Umbilical cord (tissue), 2 donors: ENCODE measurements around the gene FLOT2. TPM values are rescaled to one million over a fixed set of nuclear protein-coding genes. Genes with fewer than 3 reads are reported as not detected.
"Not testable (repeated sequence)": the region's sequence is repeated elsewhere in the genome, so short reads cannot be mapped to it uniquely, and the experiment has no call there.

Source experiments
- DNase-seq: peaks from one replicate; pipeline ENCODE4 v3.0.0-alpha.2; 2015; ENCODE audit warnings: low spot score
- total RNA-seq: library from RNA; depleted of rRNA; stranded (reverse); fragments of >200 nt; gene quantifications from one replicate; pipeline ENCODE4 v1.2.3, GENCODE V29; 2014; ENCODE audit warnings: low replicate concordance; ENCODE audit not compliant: insufficient read depth

Gene FLOT2
- total RNA-seq, 1 donor from 2014 or later: 18.8 TPM

DNA sequence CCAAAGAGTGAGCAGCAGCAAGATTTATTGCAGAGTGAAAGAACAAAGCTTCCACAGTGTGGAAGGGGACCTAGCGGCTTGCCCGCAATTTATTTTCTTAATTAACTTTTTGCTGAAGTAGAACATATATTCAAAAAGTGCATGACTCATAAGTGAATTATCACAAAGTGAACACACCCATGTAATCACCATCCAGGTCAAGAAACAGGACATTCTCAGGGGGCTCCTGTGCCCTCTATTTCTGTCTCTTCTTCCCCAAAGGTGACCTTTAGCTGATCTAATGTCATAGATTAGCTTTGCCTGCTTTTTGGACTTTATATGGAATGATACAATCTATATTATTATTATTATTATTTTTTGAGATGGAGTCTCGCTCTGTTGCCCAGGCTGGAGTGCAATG, 22.8 kb downstream of the FLOT2 start:
- DNase-seq: no peak

DNA sequence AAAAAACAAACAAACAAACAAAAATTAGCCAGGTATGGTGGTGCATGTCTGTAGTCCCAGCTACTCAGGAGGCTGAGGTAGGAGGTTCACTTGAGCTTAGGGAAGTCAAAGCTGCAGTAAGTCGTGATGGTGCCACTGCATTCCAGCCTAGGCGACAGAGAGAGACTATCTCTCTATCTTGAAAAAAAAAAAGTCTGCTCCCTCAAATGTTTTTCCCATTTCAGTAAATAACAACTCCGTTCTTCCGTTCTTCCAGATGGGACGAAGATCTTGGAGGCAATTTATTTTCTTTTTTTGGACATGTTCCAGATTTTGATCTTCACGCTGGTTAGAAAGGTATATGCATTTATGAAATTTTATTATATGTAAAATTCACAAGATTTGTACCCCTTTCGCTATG, 23.7 kb downstream of the FLOT2 start:
- no peak for DNase-seq

GRCh38 chr17:28871056-28871579, 26.4 kb downstream of the FLOT2 start:
- peak; percentile 62 for DNase-seq

DNA sequence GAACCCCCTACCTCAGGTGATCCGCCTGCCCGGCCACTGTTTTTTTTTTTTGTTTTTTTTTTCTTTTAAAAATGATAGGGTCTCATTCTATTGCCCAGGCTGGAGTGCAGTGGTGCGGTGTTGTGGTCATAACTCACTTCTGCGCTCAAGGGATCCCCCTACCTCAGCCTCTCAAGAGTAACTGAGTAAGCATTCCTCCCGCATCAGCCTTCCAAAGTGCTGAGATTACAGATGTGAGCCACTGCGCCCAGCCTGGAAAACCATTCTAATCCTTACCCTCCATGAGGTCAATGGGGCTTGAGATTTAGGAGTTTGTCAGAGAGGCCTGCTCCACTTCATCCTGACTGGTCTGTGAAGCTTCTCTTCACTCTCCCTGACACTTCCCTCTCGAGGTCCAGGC, 30.3 kb downstream of the FLOT2 start:
- peak; percentile 40 for DNase-seq

GRCh38 chr17:28865946-28866752, 31.4 kb downstream of the FLOT2 start:
- no peak for DNase-seq

GRCh38 chr17:28864991-28865849, 32.3 kb downstream of the FLOT2 start:
- peak; percentile 38 for DNase-seq

DNA sequence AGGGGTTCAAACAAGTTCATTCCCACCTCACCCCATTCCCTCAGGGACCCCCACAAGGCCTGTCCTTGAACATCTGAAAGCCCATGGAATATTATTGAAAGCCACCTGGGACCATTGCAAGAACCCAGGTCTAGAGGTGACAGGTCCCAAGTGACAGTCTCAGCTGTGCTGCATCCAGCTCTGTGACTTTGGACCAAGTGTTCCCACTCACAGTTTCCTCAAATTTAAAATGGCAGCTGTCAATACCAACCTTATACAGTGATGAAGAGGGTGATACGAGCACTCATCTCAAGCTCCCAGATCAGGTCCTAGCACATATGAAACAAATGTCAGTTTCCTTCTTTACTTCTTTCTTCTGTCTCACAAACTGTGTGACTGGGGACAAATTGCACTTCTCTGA, 33.6 kb downstream of the FLOT2 start:
- DNase-seq: no peak

GRCh38 chr17:28862561-28862960, 35.0 kb downstream of the FLOT2 start:
- no peak for DNase-seq

DNA sequence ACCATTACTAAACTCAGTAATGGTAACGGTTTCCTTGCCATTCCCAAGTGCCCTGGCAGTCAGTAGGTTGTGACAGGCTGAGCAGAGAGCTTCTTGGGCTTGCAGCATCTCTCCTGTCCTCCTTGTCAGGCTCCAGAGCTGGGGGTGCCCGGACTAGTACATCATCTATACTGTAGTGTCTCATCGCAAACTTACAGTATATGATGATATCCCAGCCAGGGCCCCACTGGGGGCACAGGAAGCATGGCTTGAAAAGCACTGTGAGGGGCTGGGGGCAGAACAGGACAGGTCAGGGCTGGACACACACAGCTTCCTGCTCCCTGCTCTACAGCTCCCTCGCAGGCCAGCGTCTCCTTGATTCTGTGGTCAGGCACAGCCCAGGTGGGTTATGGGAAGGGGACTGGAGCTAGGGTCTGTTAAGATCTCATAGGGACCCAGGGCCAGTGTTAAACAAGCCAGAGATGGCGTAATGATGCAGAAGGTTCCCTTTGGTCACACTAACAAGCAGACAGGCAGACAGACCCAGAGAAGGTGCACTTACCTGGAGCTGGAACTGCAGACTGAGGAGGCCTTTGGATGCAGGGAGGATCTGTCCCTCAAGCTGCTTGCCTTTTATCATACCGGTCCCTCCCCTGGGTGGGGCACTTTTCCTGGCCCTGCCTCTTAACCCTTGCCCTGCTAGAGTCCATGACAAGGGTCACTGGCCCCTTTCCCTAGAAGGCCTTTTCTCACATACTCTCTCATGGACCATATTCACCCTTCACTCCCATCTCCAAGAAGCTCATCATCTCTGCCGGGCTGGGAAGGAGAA, 35.9 kb downstream of the FLOT2 start:
- DNase-seq: no peak

- no peak for DNase-seq
Observed at GRCh38 chr17:28860363-28860808, 37.1 kb downstream of the FLOT2 start.

- no peak for DNase-seq
Observed at GRCh38 chr17:28858801-28859355, 38.7 kb downstream of the FLOT2 start.

DNA sequence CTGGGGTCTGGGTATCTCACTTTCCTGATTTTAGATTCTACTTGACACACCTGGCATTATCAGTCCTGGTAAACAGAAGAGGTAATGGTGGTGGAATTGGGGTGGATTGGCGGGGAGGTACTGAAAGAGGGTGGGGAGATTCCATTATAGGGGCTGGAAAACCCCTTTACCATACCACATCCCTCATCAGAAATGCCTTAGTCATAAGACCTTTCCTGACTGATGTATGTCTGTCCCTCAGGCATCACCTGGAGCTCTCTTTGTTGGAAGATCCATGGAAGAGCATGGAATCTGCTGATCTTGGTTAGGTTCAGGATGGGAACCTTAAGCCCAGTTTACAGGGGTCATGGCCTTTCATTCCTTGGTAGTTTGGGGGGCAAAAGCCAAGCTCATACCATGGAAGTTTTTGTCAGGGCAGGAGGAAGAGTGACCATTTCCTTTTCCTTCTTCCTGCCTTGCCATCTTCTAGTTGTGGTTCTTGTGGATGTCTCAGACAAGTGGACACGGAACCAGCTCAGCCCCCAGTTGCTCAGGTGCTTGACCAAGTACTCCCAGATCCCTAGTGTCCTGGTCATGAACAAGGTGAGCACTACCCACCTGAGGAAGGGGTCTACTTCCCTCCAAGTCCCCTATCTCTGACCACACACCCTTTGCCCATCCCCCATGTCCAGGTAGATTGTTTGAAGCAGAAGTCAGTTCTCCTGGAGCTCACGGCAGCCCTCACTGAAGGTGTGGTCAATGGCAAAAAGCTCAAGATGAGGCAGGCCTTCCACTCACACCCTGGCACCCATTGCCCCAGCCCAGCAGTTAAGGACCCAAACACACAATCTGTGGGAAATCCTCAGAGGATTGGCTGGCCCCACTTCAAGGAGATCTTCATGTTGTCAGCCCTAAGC, 39.4 kb downstream of the FLOT2 start:
- no peak for DNase-seq

- no peak for DNase-seq
Observed at GRCh38 chr17:28856028-28856574, 41.4 kb downstream of the FLOT2 start.

- DNase-seq: no peak
Observed at GRCh38 chr17:28855336-28855679, 42.2 kb downstream of the FLOT2 start.

GRCh38 chr17:28854457-28855335, 42.8 kb downstream of the FLOT2 start, which contains the start of gene ERAL1:
Gene ERAL1 (plus strand): TSS chr17:28855016. CDS start chr17:28855035, 19 bp downstream.
- DNase-seq: peak; percentile 96

- no peak for DNase-seq
Observed at GRCh38 chr17:28853295-28853694, 44.2 kb downstream of the FLOT2 start.

GRCh38 chr17:28849281-28849680, 48.3 kb downstream of the FLOT2 start:
- no peak for DNase-seq

GRCh38 chr17:28848667-28849066, 48.9 kb downstream of the FLOT2 start:
- DNase-seq: not testable (repeated sequence)

- not testable (repeated sequence) for DNase-seq
Observed at GRCh38 chr17:28846699-28847098, 50.8 kb downstream of the FLOT2 start.
